ENCODE results near the gene FAAH2. TPM values are rescaled to one million over a fixed set of nuclear protein-coding genes. Genes with fewer than 3 reads are reported as not detected.

FAAH2 gene
- polyA plus RNA-seq, 1 donor from 2014 or later: 9.3 TPM

GRCh38 chrX:57367649-57368048 lies 81.1 kb downstream of the FAAH2 start:
- Histone ChIP-seq H3F3A (ENCODE audit: insufficient read depth, low read length, poor library complexity, severe bottlenecking) (no peaks in the 10 kb centered on the region), H3K4me2 (ENCODE audit: low read length) (no peak overlapping the region), H3K27me3 (ENCODE audit: insufficient read depth, low read depth, low read length) (no peaks in the 10 kb centered on the region), H3K9me2 (ENCODE audit: insufficient read depth, low read length) (no peaks in the 10 kb centered on the region), H3K36me3 (ENCODE audit: insufficient read depth, low read length) (no peaks in the 10 kb centered on the region), H2AFZ (ENCODE audit: low read depth, low read length) (no peak overlapping the region), H3K9me3 (ENCODE audit: low read length) (no peaks in the 10 kb centered on the region), H3K4me3 (ENCODE audit: low read length) (no peak overlapping the region), H3K27ac (ENCODE audit: low read length) (no peak overlapping the region), H3K79me2 (replicated peaks; ENCODE audit: insufficient read depth, low read length) (no peaks in the 10 kb centered on the region), H4K20me1 (ENCODE audit: insufficient read depth) (no peaks in the 10 kb centered on the region), H3K9ac (ENCODE audit: low read length) (no peak overlapping the region)
- TF ChIP-seq REST (IDR thresholded peaks at IDR 0.05; ENCODE audit: borderline replicate concordance) (no peak), EZH2 (IDR thresholded peaks at IDR 0.05; ENCODE audit: borderline replicate concordance, insufficient read depth, low read length, poor library complexity, severe bottlenecking) (no peak), EP300 (conservative IDR thresholded peaks at IDR 0.05; ENCODE audit: poor library complexity, severe bottlenecking) (no peak), CTCF (IDR thresholded peaks at IDR 0.05; ENCODE audit: poor library complexity, severe bottlenecking) (no peak), TAF1 (IDR thresholded peaks at IDR 0.05; ENCODE audit: low read depth) (no peak), RAD21 (conservative IDR thresholded peaks at IDR 0.05) (no peak), MXI1 (conservative IDR thresholded peaks at IDR 0.05; ENCODE audit: poor library complexity, severe bottlenecking) (no peak)

GRCh38 chrX:57368158-57368557 lies 81.7 kb downstream of the FAAH2 start:
- Histone ChIP-seq H3K79me2 (replicated peaks; ENCODE audit: insufficient read depth, low read length) (no peaks in the 10 kb centered on the region), H3K4me3 (ENCODE audit: low read length) (no peak overlapping the region), H3K27ac (ENCODE audit: low read length) (no peak overlapping the region), H3K27me3 (ENCODE audit: insufficient read depth, low read depth, low read length) (no peaks in the 10 kb centered on the region), H3K9me2 (ENCODE audit: insufficient read depth, low read length) (no peaks in the 10 kb centered on the region), H3K36me3 (ENCODE audit: insufficient read depth, low read length) (no peaks in the 10 kb centered on the region), H3K4me2 (ENCODE audit: low read length) (no peak overlapping the region), H2AFZ (ENCODE audit: low read depth, low read length) (no peak overlapping the region), H3F3A (ENCODE audit: insufficient read depth, low read length, poor library complexity, severe bottlenecking) (no peaks in the 10 kb centered on the region), H4K20me1 (ENCODE audit: insufficient read depth) (no peaks in the 10 kb centered on the region), H3K9me3 (ENCODE audit: low read length) (no peaks in the 10 kb centered on the region), H3K9ac (ENCODE audit: low read length) (no peak overlapping the region)
- no peak for TF ChIP-seq EZH2 (IDR thresholded peaks at IDR 0.05; ENCODE audit: borderline replicate concordance, insufficient read depth, low read length, poor library complexity, severe bottlenecking)
- no peak for TF ChIP-seq CTCF (IDR thresholded peaks at IDR 0.05; ENCODE audit: poor library complexity, severe bottlenecking)
- no peak for TF ChIP-seq POLR2AphosphoS5 (IDR thresholded peaks at IDR 0.05)
